KBM-7 (cell line): Measurements from ENCODE around the gene NME7.
"Not testable (repeated sequence)": the region's sequence is repeated elsewhere in the genome, so short reads cannot be mapped to it uniquely, and the experiment has no call there.

Experiments
- DNase-seq: peaks from one replicate; pipeline ENCODE4 v3.0.0-alpha.2; 2015
- in situ Hi-C: fragments of 300-500 bp; cut with MboI; formaldehyde crosslinking; loops from 2 replicates; pipeline ENCODE4 v1.14.3; 2020; ENCODE audit warnings: low sequenced_read_pairs, low pct_unique_long_range_greater_than_20kb, mixed read lengths

Gene NME7

GRCh38 chr1:169309178-169310166, 58.1 kb downstream of the NME7 start:
- DNase-seq: peak; percentile 86
- in situ Hi-C loops: no loop called here

GRCh38 chr1:169308313-169309039, 59.1 kb downstream of the NME7 start:
- in situ Hi-C loops: no loop called here
- no peak for DNase-seq

GRCh38 chr1:169307176-169307575, 60.4 kb downstream of the NME7 start:
- DNase-seq: no peak
- in situ Hi-C loops: no loop called here

GRCh38 chr1:169305948-169306347, 61.6 kb downstream of the NME7 start:
- DNase-seq: no peak
- in situ Hi-C loops: no loop called here

GRCh38 chr1:169305356-169305755, 62.2 kb downstream of the NME7 start:
- in situ Hi-C loops: no loop called here
- DNase-seq: no peak

- in situ Hi-C loops: no loop called here
- no peak for DNase-seq
Observed at GRCh38 chr1:169300854-169301253, 66.7 kb downstream of the NME7 start.

GRCh38 chr1:169298441-169298840, 69.2 kb downstream of the NME7 start:
- in situ Hi-C loops: no loop called here

GRCh38 chr1:169295846-169296245, 71.8 kb downstream of the NME7 start:
- in situ Hi-C loops: no loop called here
- no peak for DNase-seq

More at GRCh38 chr1:169298441-169298840, 69.2 kb downstream of the NME7 start:
- no peak for DNase-seq

- in situ Hi-C loops: no loop called here
- peak; percentile 80 for DNase-seq
Observed at GRCh38 chr1:169295425-169295824, 72.2 kb downstream of the NME7 start.

- in situ Hi-C loops: no loop called here
Observed at GRCh38 chr1:169289016-169289415, 78.6 kb downstream of the NME7 start.

GRCh38 chr1:169288011-169288414, 79.6 kb downstream of the NME7 start:
- in situ Hi-C loops: no loop called here
- DNase-seq: peak; percentile 14

More at GRCh38 chr1:169289016-169289415, 78.6 kb downstream of the NME7 start:
- no peak for DNase-seq

GRCh38 chr1:169287280-169287679, 80.3 kb downstream of the NME7 start:
- in situ Hi-C loops: no loop called here
- no peak for DNase-seq

- in situ Hi-C loops, DNase-seq: not testable (repeated sequence)
Observed at GRCh38 chr1:169281562-169281961, 86.0 kb downstream of the NME7 start.

- DNase-seq: peak; percentile 81
- in situ Hi-C loops: no loop called here
Observed at GRCh38 chr1:169271098-169271497, 96.5 kb downstream of the NME7 start.

- in situ Hi-C loops: no loop called here
Observed at GRCh38 chr1:169266133-169266532, 101.5 kb downstream of the NME7 start.

GRCh38 chr1:169263059-169263458, 104.5 kb downstream of the NME7 start:
- in situ Hi-C loops: no loop called here
- DNase-seq: no peak

More at GRCh38 chr1:169266133-169266532, 101.5 kb downstream of the NME7 start:
- DNase-seq: no peak

- in situ Hi-C loops: no loop called here
Observed at GRCh38 chr1:169261884-169262283, 105.7 kb downstream of the NME7 start.

GRCh38 chr1:169260478-169261151, 107.0 kb downstream of the NME7 start:
- in situ Hi-C loops: no loop called here
- DNase-seq: peak; percentile 85

More at GRCh38 chr1:169261884-169262283, 105.7 kb downstream of the NME7 start:
- no peak for DNase-seq

GRCh38 chr1:169259816-169260215, 107.8 kb downstream of the NME7 start:
- in situ Hi-C loops: no loop called here
- DNase-seq: peak; percentile 32
